IMR-90 (cell line): ENCODE results near the gene HOXD3.

Experiments
- BHLHE40 ChIP-seq: fragments of 150-350 bp; IDR thresholded peaks from 2 replicates; pipeline ENCODE4 v1.6.1; 2016; ENCODE audit warnings: mild to moderate bottlenecking, low read depth, low read length
- CHD1 ChIP-seq: IDR thresholded peaks from 2 replicates; pipeline ENCODE4 v1.6.1; 2012; ENCODE audit warnings: low read depth, low read length, improper control_type of control experiment
- CTCF ChIP-seq: conservative IDR thresholded peaks from 2 replicates; pipeline ENCODE4 v1.5.1; 2012; ENCODE audit warnings: mild to moderate bottlenecking, low read depth, low read length, improper control_type of control experiment
- MAFK ChIP-seq: IDR thresholded peaks from 2 replicates; pipeline ENCODE4 v1.6.1; 2012; ENCODE audit warnings: low read depth, low read length, improper control_type of control experiment
- POLR2A ChIP-seq: IDR thresholded peaks from 2 replicates; pipeline ENCODE4 v1.6.1; 2012; ENCODE audit warnings: mild to moderate bottlenecking, low read depth, low read length
- RAD21 ChIP-seq: IDR thresholded peaks from 2 replicates; pipeline ENCODE4 v1.6.1; 2012; ENCODE audit warnings: low read length, improper control_type of control experiment
- RFX5 ChIP-seq: IDR thresholded peaks from 2 replicates; pipeline ENCODE4 v1.8.0; 2012; ENCODE audit warnings: low read depth, mild to moderate bottlenecking, low read length, moderate library complexity
- SMC3 ChIP-seq: fragments of 150-350 bp; IDR thresholded peaks from 2 replicates; pipeline ENCODE4 v1.6.1; 2016; ENCODE audit warnings: low read depth, mild to moderate bottlenecking, antibody characterized with exemption, low read length, moderate library complexity
- USF2 ChIP-seq: fragments of 150-350 bp; IDR thresholded peaks from 2 replicates; pipeline ENCODE4 v1.6.1; 2017; ENCODE audit warnings: mild to moderate bottlenecking, antibody characterized with exemption, low read length, low read depth

GRCh38 chr2:176172895-176173566, 15.9 kb downstream of the HOXD3 start:
- TF ChIP-seq CTCF: no peak
- no peak for TF ChIP-seq POLR2A
- no peak for TF ChIP-seq USF2
- TF ChIP-seq RFX5: no peak
- TF ChIP-seq BHLHE40: no peak
- TF ChIP-seq SMC3: no peak
- TF ChIP-seq RAD21: no peak
- TF ChIP-seq MAFK: no peak
- TF ChIP-seq CHD1: no peak
